DND-41 (cell line): ENCODE measurements around the gene BLVRA.

Experiments
- ATAC-seq: fragments of 200-7000 bp; cut with Tn5 transposase; 3 replicates; pipeline ENCODE4 v1.9.1; 2021; ENCODE audit warnings: low read depth; ENCODE audit not compliant: insufficient read depth
- DNase-seq: peaks from one replicate; pipeline ENCODE4 v3.0.0-alpha.2; 2020
- H2AFZ ChIP-seq: 2 replicates; pipeline ENCODE4 v1.6.0; 2012; ENCODE audit warnings: low read depth, low read length
- H3K27ac ChIP-seq: 2 replicates; pipeline ENCODE4 v1.5.1; 2012; ENCODE audit warnings: low read length, inconsistent platforms
- H3K27me3 ChIP-seq: fragments of 200-600 bp; sonication (generic); 2 replicates; pipeline ENCODE4 v1.6.0; 2012; ENCODE audit warnings: low read length, mild to moderate bottlenecking, inconsistent platforms; ENCODE audit not compliant: insufficient read depth, poor library complexity
- H3K36me3 ChIP-seq: 2 replicates; pipeline ENCODE4 v1.5.1; 2012; ENCODE audit warnings: low read length, inconsistent platforms; ENCODE audit not compliant: insufficient read depth
- H3K4me1 ChIP-seq: 2 replicates; pipeline ENCODE4 v1.5.1; 2012; ENCODE audit warnings: mild to moderate bottlenecking, low read length; ENCODE audit not compliant: insufficient read depth
- H3K4me2 ChIP-seq: 2 replicates; pipeline ENCODE4 v1.6.0; 2012; ENCODE audit warnings: mild to moderate bottlenecking, moderate library complexity, low read length, inconsistent platforms; ENCODE audit not compliant: insufficient read depth
- H3K4me3 ChIP-seq, 2 experiments: fragments of 200-600 bp in 1 of 2; shearing (Covaris generic) in 1 of 2; 2 replicates each; pipeline ENCODE4 v1.5.1; 2012 to 2016; ENCODE audit warnings: inconsistent platforms in 2 of 2, low read length in 2 of 2, mild to moderate bottlenecking in 2 of 2, low read depth in 1 of 2, moderate library complexity in 1 of 2
- H3K79me2 ChIP-seq: 2 replicates; pipeline ENCODE4 v1.6.0; 2012; ENCODE audit warnings: low read length, inconsistent platforms; ENCODE audit not compliant: insufficient read depth
- H3K9ac ChIP-seq: 2 replicates; pipeline ENCODE4 v1.6.0; 2012; ENCODE audit warnings: low read depth, mild to moderate bottlenecking, inconsistent platforms, low read length, moderate library complexity
- H3K9me3 ChIP-seq: 2 replicates; pipeline ENCODE4 v1.5.1; 2012; ENCODE audit warnings: low read length, moderate library complexity, mild to moderate bottlenecking, inconsistent platforms; ENCODE audit not compliant: insufficient read depth, severe bottlenecking
- H4K20me1 ChIP-seq: 2 replicates; pipeline ENCODE4 v1.6.0; 2012; ENCODE audit warnings: low read length; ENCODE audit not compliant: insufficient read depth
- EZH2 ChIP-seq: IDR thresholded peaks from 3 replicates; pipeline ENCODE4 v1.6.1; 2012; ENCODE audit warnings: borderline replicate concordance, low read depth, mild to moderate bottlenecking, moderate library complexity, low read length, inconsistent platforms; ENCODE audit not compliant: severe bottlenecking
- TF ChIP-seq, protein P1 (sequence below): IDR thresholded peaks from 2 replicates; pipeline ENCODE4 v1.5.1; 2012; ENCODE audit warnings: borderline replicate concordance, low read length, moderate library complexity, mild to moderate bottlenecking; ENCODE audit not compliant: poor library complexity, severe bottlenecking; ENCODE audit errors: extremely low read depth

Gene BLVRA

DNA sequence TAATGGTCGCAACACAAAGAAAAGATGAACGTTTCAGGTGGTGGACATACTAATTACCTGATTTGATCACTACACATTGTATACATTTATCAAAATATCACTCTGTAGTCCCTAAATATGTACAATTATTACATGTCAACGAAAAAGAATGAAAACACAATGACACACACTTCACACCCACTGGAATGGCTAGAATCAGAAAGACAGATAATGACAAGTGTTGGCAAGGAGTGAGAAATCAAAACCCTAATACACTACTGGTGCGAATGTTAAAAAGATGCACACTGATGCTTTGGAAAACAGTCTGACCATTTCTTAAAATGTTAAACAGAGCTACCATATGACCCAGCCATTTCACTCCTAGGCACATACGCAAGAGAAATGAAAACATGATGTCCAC, 31.5 kb upstream of the BLVRA start:
- Histone ChIP-seq H3K27ac (no peak overlapping the region), H3K9me3 (no peaks in the 10 kb centered on the region), H3K4me2 (peak overlapping the region; percentile 80), H3K4me1 (peaks cover 35% of the 10 kb centered on the region), H3K36me3 (no peaks in the 10 kb centered on the region), H4K20me1 (peaks cover 21% of the 10 kb centered on the region; the same call in 1 of the 2 replicates), H3K9ac (0 out of 2 replicates have a peak overlapping the region, but pooled peaks have one; percentile 19), H3K79me2 (peaks cover 78% of the 10 kb centered on the region), H2AFZ (no peak overlapping the region), H3K4me3 (peak overlapping the region in 1 of 2 experiments; percentile 40; a peak in 1 of 4 replicates), H3K27me3 (no peaks in the 10 kb centered on the region)
- DNase-seq (no peak), ATAC-seq (no peak)
- TF ChIP-seq EZH2, result no peak
- TF ChIP-seq, protein P1, sequence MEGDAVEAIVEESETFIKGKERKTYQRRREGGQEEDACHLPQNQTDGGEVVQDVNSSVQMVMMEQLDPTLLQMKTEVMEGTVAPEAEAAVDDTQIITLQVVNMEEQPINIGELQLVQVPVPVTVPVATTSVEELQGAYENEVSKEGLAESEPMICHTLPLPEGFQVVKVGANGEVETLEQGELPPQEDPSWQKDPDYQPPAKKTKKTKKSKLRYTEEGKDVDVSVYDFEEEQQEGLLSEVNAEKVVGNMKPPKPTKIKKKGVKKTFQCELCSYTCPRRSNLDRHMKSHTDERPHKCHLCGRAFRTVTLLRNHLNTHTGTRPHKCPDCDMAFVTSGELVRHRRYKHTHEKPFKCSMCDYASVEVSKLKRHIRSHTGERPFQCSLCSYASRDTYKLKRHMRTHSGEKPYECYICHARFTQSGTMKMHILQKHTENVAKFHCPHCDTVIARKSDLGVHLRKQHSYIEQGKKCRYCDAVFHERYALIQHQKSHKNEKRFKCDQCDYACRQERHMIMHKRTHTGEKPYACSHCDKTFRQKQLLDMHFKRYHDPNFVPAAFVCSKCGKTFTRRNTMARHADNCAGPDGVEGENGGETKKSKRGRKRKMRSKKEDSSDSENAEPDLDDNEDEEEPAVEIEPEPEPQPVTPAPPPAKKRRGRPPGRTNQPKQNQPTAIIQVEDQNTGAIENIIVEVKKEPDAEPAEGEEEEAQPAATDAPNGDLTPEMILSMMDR, result no peak

DNA sequence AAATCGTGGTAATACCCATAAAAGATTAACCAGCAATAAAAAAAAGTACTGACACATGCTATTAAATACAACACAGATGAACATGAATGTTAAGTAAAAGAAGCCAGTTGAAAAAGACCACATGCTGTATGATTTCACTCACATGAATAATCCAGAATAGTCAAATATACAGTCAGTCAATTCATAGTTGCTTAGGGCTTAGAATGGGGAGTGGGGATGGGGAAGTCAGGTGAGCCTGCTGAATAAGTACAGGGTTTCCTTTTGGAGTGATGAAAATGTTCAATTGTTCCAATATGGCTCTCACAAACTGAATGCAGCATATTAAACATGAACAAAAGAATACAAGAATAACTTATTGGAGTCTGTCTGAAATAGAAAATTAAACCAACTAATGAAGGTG, 31.0 kb upstream of the BLVRA start:
- Histone ChIP-seq H3K4me1 (peaks cover 35% of the 10 kb centered on the region), H3K9ac (peak overlapping the region; percentile 19; the same call in 1 of the 2 replicates), H4K20me1 (peaks cover 17% of the 10 kb centered on the region; the same call in 1 of the 2 replicates), H3K4me2 (peak overlapping the region; percentile 80), H3K4me3 (peak overlapping the region; percentile 1 to 40; a peak in 1 of 4 replicates), H3K27ac (no peak overlapping the region), H3K79me2 (peaks cover 73% of the 10 kb centered on the region), H2AFZ (no peak overlapping the region), H3K36me3 (no peaks in the 10 kb centered on the region), H3K27me3 (no peaks in the 10 kb centered on the region), H3K9me3 (no peaks in the 10 kb centered on the region)
- DNase-seq (no peak), ATAC-seq (no peak)
- TF ChIP-seq, protein P1, result peak; percentile 1
- TF ChIP-seq EZH2, result no peak

DNA sequence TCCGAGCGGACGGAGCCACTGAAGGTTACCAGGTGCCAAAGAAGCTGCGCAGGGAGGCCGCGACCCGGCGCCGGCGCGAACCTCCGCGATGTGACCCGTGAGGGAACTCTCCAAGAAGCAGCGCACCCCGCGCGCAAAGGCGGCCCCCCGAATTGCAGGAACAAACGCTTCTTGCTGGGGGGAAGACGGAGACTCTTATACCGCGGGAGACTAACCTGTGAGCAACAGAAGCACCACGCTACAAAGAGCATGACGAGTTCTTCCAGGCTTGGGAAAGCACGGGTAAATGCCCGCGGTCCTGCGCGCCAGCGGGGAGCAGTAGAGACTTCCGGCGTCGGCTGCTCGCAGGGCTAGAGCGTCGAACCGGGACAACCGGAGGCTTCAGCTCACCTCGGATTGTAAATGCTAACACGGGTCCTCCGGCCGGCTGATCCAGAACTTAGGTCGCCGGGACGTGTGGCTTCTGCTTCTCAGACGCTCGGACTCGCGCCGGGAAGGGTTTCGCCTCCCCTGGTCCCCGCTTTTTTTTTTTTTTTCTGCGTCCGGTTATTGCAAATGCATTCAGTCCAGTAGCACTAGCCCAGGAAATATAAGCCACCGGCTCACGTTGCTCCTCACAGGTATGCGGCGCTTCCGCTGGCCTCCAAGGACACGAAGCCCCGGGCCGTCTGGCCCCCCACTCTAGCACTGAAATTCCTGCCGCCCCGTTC, 29.1 kb upstream of the BLVRA start, which contains the start of gene COA1:
TSS of gene COA1 (minus strand) at position 310 of the 710 bp plus-strand sequence. CDS start 80,909 bp downstream, outside the sequence.
- ATAC-seq (peak; percentile 99), DNase-seq (peak; percentile 87)
- Histone ChIP-seq H3K36me3 (no peaks in the 10 kb centered on the region), H3K27ac (peak within 1 kb of the TSS; percentile 77), H3K4me3 (peak within 1 kb of the TSS; percentile 85 to 90), H3K27me3 (no peaks in the 10 kb centered on the region), H3K4me1 (peaks cover 35% of the 10 kb centered on the region), H3K9me3 (no peaks in the 10 kb centered on the region), H3K79me2 (peaks cover 55% of the 10 kb centered on the region), H2AFZ (peak within 1 kb of the TSS; percentile 94), H3K4me2 (peak within 1 kb of the TSS; percentile 80), H3K9ac (peak within 1 kb of the TSS; percentile 75), H4K20me1 (peaks cover 6% of the 10 kb centered on the region; the same call in 1 of the 2 replicates)
- no peak for TF ChIP-seq EZH2
- TF ChIP-seq, protein P1, result peak; percentile 42
